LHCN-M2 (cell line): Measurements from ENCODE around the gene FAM107B. TPM values are rescaled to one million over a fixed set of nuclear protein-coding genes. Genes with fewer than 3 reads are reported as not detected.
A peak's percentile ranks its signal among the peaks of the same experiment; 100 is the strongest.
"Not testable (repeated sequence)": the region's sequence is repeated elsewhere in the genome, so short reads cannot be mapped to it uniquely, and the experiment has no call there.

Experiments
- DNase-seq: peaks from one replicate; pipeline ENCODE4 v3.0.0-alpha.2; 2012; ENCODE audit warnings: low read depth
- total RNA-seq: library from RNA; depleted of rRNA; stranded (reverse); fragments of >200 nt; gene quantifications from 2 replicates; pipeline ENCODE4 v1.2.3, GENCODE V29; 2014

Gene FAM107B
- total RNA-seq, 1 experiment from 2014 or later: 8.6 TPM

DNA sequence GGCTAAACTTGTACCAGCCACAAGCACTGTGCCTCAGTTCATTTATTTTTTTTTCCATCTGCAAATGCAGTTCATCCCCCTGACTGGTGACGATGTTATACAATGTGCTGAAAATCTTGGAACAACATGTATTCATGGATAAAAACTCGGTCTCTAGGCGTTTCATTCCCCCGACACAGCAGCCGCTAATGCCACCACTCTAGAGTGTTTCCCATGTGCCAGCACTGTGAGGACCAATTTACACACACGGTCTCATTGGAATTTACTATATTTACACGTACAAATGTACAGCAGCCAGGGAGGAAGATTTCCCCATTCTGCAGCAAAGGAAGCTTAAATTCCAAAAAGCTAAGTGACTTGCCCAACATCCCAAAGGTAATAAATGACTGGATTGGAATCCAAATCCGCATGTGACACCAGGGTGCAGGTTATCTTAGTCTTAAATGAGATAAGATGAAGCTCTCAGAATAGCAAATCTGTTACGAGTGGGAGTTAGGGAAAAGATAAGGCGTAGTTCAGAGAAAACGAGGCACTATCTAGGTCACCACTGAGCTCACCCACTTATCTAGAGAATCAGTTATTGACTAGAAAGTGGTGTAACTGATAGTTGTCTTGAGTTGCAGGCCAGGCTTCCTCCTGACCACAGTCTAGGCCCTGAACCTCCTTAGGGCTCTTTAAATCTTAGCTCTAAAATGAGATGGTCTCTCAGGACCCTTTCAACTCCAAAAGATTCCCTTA lies 36.7 kb downstream of the FAM107B start:
- DNase-seq: no peak

DNA sequence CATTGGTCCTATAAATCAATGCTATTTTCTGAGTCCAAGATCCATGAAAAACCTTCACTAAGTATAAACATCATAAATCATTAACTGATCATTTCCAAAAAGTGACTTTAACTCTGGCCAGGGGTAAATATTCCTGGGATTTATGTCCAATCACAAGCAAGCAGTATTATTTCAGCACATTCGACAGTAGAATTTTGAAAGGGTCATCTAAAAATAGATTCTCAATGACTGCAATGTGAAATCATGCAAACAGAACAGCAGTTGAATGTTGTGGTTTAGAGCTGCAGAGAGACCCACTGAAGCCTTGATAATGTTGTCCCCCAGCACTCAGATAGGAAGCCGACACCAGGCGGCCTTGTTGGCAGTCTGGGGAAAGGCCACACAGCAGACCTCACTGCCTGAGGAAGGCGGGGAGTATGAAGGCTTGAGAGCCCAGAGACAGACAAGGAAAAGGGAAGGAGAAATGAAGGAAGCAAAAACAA lies 38.1 kb downstream of the FAM107B start:
- peak; percentile 38 for DNase-seq

- DNase-seq: no peak
These were observed 38.7 kb downstream of the FAM107B start for GRCh38 chr10:14736043-14736442.

DNA sequence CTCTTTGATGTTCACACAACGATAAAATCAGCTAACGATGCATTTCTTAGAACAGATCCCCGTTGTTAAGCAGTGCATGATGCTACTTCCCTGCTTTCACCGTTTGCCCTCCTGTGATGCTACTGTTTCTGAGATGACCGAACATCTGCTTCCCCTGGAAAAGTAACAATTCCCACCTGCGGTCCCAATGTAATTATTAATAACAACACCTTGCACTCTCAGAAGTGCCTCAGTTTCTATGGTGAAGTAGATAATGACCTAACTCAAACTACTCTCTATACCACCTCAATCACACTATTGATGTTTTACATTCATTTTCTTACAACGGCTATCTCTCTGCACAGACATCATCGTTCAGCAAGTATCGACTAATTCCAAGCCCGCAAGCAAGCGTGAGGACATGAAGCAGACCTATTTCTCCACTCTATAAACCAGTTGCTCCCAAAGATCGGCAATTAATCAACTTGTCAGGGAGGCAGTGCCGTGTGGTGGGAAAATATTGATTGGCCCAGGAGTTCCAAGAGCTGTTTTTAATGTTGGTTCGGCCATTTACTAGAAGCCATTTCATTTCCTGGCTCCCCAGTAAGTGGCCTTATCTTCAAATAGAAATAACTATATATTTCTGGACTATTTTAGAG lies 42.7 kb downstream of the FAM107B start:
- DNase-seq: no peak

DNA sequence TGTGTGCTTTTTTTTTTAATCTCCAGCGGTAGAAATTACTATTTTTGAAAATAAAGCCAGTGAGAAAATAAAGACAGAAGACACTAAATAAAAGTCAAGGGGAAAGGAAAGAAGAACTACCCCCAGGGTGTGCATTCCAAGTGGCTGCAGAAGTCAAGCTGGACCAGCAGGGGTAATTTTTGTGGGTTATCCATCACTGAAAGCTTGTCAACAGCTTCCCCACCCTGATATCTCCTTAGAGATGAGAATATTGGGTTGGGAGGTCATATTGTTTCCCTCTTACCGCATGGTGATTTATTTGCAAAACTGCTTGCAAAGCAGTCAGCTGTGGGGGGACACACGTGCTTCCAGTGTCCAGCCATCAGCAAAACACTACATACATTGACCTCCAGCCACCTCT lies 46.4 kb downstream of the FAM107B start:
- DNase-seq: no peak

- no peak for DNase-seq
These were observed 46.8 kb downstream of the FAM107B start for GRCh38 chr10:14727924-14728323.

DNA sequence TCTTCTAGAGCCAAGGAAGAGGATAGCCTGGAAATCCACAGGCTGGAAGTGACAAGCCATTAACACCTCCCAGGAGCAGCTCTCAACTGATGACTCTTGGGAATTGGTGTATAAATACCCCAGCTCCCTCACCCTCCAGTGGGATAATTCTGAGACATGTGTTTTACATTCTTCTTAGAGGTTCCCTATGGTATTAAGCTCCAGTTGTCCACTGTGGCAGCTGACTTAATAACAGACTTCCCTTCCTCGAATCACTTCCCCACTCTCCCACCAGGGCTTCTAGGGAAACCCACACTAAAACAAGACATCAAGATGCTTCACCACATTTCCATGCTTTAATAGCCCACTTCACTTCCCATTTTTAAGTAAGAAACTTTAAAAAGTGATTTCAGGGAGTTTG lies 47.2 kb downstream of the FAM107B start:
- peak; percentile 33 for DNase-seq

DNA sequence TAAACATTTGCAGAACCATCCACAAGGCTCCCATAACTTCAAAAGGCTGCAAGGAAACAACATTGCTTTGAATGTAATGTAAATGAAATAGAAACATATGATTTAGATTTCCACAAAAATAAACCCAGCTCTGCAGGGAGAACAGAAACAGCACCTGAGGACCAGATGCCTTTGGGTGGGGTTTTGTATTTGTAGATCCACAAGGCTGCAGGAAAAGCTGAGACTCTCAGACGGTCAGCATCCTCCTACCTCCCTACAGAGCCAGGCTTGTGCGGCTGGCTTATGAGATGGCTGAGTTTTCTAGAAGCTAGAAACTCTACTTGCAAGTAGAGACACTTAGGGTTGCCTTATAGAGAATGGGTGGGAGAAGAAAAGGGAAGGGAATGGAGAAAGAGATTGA lies 49.8 kb downstream of the FAM107B start:
- no peak for DNase-seq

DNA sequence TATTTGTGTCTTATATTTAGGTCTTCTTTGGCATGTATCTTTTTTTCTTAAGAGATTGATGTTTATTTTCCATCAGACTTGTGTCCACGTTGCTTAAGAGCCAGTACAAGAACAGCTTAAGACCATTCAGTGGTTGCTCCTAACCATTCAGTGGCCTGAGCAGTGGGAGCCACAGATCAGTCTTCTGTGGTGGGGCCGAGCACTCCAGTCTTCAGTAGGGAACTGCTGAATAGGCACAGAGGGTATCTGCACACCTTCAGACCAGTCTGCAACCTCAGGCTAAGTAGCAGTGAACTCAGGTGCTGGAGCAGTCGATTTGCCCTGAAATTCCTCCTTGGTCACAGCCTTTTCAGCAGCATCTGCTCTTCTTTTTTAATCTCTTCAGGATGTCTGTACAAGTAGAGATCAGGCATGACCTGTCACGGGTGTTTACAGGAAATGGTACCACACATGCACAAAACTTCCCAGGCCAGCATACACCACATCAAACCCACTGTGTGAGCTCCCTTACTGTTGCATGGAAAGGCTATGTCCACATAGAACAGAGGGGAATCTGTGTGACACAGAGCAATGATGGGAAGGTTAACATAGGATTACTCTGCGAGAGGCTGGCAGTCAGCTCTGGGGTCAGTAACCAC lies 51.5 kb downstream of the FAM107B start:
- DNase-seq: no peak

- no peak for DNase-seq
These were observed 57.1 kb downstream of the FAM107B start for GRCh38 chr10:14717552-14717951.

GRCh38 chr10:14712991-14713424 lies 61.7 kb downstream of the FAM107B start:
- DNase-seq: peak; percentile 58

DNA sequence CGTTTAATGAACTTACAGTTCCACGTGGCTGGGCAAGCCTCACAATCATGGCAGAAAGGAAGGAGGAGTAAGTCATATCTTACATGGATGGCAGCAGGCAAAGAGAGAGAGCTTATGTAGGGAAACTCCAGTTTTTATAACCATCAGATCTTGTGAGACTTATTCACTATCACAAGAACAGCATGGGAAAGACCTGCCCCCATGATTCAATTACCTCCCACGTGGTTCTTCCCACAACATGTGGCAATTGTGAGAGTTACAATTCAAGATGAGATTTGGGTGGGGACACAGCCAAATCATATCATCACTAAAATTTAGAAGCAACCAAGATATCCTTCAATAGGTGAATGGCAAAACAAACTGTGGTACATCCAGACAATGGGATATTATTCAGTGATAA lies 65.4 kb downstream of the FAM107B start:
- not testable (repeated sequence) for DNase-seq

DNA sequence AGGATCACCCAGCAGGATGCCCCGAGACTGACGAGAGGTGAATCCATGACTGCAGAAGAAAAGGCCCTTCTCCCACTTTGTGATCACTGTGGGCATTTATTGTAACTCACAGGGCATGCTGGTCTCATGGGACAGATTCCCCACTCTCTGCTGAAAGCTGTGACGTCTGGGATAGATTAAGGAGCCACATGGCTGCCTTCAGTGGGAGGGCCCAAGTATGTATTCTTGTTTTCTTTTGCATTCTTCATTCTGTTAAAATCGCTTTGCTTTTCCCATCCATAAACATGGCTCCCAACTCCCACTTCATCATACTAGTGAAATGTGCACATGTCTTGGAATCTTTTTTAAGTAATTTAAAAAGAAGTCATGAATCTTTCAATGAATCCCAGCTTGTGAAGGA lies 67.2 kb downstream of the FAM107B start:
- no peak for DNase-seq

DNA sequence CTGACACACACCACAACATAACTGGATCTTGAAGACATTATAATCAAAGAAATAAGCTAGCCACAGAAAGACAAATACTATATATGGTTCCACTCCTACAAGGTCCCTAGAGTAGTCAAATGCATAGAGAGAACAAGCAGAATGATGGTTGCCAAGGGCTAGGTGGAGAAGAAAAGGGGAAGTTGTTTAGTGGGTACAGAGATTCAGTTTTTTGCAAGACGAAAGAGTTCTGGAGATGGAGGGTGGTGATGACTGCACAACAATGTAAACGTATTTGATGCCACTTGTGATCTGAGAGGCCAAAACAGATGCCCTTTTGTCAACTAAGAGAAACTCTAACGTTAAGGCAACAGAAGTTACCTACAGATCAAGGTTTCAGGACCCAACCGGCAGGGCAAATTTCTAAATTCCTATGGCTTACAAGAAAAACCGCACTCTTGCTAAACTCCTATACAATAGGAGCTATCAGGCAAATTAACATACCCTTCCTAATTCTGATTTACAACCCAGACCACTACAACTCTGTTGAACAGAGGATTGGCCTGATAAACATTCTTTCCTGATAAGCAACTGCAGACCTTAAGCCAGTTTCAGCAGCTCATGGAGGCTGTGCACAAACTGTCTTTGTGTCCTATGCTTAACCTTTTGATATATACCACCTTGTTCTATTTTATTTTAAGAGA lies 69.0 kb downstream of the FAM107B start:
- no peak for DNase-seq

DNA sequence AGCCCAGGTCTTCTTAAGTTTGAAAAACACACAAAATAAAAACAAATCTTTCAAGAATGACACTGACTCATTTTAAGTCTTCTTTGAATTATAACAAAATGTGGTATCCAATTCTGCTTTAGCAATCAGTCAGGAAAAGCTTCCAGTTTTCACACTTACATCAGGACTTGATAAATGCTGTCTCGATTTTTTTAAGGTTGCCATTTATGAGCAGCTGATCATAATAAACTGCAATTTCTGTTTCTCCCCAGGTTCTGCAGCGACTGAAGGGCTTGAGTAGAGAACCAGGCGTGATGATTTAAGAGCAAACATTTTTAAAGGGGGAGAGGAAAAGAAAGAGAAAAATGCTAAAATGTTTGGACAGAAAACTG lies 71.1 kb downstream of the FAM107B start:
- no peak for DNase-seq

- DNase-seq: no peak
These were observed 73.2 kb downstream of the FAM107B start for GRCh38 chr10:14701466-14701865.

GRCh38 chr10:14700546-14700945 lies 74.2 kb downstream of the FAM107B start:
- no peak for DNase-seq

DNA sequence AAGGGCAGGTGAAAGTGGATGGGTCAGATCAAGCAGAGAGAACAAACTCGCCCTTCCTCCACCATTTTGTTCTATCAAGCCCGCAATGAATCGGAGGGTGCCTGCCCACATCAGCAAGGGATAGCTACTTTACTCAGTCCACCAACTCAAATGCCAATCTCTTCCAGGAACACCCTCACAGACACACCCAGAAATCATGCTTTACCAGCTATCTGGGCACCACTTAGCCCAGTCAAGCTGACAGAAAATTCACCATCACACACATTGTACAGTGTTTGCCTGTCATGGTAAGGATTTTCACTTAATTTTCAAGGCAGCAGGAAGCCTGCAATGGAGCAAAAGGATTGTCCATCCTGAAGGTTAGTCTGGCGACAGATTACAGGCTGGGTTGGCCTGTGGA lies 75.2 kb downstream of the FAM107B start:
- DNase-seq: no peak

GRCh38 chr10:14698829-14699170 lies 75.9 kb downstream of the FAM107B start:
- no peak for DNase-seq

DNA sequence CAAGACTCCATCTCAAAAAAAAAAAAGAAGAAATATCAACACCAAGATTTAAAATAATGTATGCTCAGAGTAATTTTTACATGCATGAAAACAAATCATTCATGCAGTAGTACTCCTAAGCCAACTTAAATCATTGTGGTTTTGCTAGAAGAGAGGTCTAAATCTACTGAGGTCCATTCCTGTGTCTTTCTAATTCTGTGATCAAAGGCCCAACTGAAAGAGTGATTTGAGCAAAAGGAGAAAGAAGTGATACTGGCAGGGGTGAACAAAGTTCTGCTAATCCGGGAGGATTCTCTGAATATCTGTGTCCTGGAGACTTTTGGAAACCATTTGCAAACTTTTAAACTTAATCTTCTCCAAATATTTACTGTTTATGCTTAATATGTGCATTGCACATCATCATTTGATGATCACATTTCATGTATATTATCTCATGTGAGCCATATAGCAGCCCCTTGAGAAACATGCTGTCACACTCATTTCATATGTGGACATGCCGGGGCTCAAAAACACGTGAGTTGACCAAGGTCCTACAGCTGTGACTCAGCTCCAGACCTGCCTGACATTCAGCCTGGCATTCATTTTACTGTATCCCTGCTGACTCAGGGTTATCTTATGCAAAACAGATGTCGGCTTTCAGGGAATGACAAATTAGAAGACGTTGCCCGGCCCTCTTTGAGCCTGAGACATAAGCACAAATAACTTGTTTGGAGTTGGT lies 76.4 kb downstream of the FAM107B start:
- peak; percentile 52 for DNase-seq

DNA sequence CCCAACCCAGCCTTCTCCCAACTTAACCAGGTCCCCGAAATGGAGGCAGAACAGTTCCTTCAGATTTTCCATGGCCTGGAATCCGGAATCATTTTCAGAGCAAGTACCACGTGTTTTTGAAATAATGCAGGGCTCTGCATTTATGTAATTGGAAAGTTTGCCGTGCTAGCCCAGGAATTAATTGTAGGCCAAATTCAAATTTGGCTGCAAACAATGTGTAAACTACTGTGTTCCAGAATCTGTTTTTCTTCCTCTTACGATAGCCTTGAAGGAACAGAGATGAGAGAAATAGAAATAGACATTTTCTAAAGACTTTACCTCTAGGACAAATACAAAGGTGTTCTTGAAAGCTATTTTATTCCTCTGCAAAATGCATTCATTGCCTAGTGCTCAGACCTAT lies 77.4 kb downstream of the FAM107B start:
- no peak for DNase-seq

- DNase-seq: no peak
These were observed 77.9 kb downstream of the FAM107B start for GRCh38 chr10:14696821-14697220.
